GM12878 (cell line): ENCODE data around the gene NSD2.

Source experiments
- CHD2 ChIP-seq: IDR thresholded peaks from 2 replicates; pipeline ENCODE4 v1.6.1; 2011; ENCODE audit warnings: low read depth, low read length, improper control_type of control experiment, borderline replicate concordance
- E2F4 ChIP-seq: IDR thresholded peaks from 2 replicates; pipeline ENCODE4 v1.6.1; 2012; ENCODE audit warnings: low read depth, low read length, improper control_type of control experiment
- EP300 ChIP-seq, 2 experiments: fragments of 150-350 bp in 1 of 2; IDR thresholded peaks; 2 replicates each; pipeline ENCODE4 v1.6.1; 2011 to 2012; ENCODE audit warnings: low read depth in 2 of 2, low read length in 2 of 2, borderline replicate concordance in 1 of 2, improper control_type of control experiment in 1 of 2, inconsistent platforms in 1 of 2; ENCODE audit not compliant: control insufficient read depth in 1 of 2
- FOS ChIP-seq: IDR thresholded peaks from 3 replicates; pipeline ENCODE4 v1.6.1; 2011; ENCODE audit warnings: borderline replicate concordance; ENCODE audit not compliant: insufficient read length; ENCODE audit errors: extremely low read depth
- FOXM1 ChIP-seq: IDR thresholded peaks from 2 replicates; pipeline ENCODE4 v1.6.1; 2012; ENCODE audit warnings: low read depth, mild to moderate bottlenecking, inconsistent platforms, low read length, moderate library complexity
- MXI1 ChIP-seq: fragments of 150-350 bp; IDR thresholded peaks from 2 replicates; pipeline ENCODE4 v1.6.1; 2011; ENCODE audit warnings: low read depth, mild to moderate bottlenecking, inconsistent platforms, low read length, improper control_type of control experiment
- NFIC ChIP-seq: IDR thresholded peaks from 2 replicates; pipeline ENCODE4 v1.6.1; 2012; ENCODE audit warnings: low read depth, mild to moderate bottlenecking, inconsistent platforms, low read length, moderate library complexity
- POLR2A ChIP-seq: IDR thresholded peaks from 2 replicates; pipeline ENCODE4 v1.6.1; 2011; ENCODE audit warnings: low read depth, mild to moderate bottlenecking, low read length
- TAF1 ChIP-seq: IDR thresholded peaks from 2 replicates; pipeline ENCODE4 v1.6.1; 2011; ENCODE audit warnings: mild to moderate bottlenecking, low read depth, low read length, borderline replicate concordance
- TCF12 ChIP-seq: IDR thresholded peaks from 2 replicates; pipeline ENCODE4 v1.6.1; 2011; ENCODE audit warnings: low read depth, mild to moderate bottlenecking, low read length
- ZNF274 ChIP-seq: IDR thresholded peaks from one replicate; pipeline ENCODE4 v1.8.0; 2011; ENCODE audit not compliant: insufficient read length, insufficient read depth
- TF ChIP-seq, protein P1 (sequence below), 3 experiments: IDR thresholded peaks in 2 of 3; conservative IDR thresholded peaks in 1 of 3; 2 replicates each; pipeline ENCODE4 v1.5.1; 2011; ENCODE audit warnings: low read depth in 3 of 3, low read length in 3 of 3, mild to moderate bottlenecking in 3 of 3, control low read depth in 2 of 3, moderate library complexity in 2 of 3, inconsistent platforms in 1 of 3, mixed read lengths in 1 of 3; ENCODE audit not compliant: control insufficient read depth in 2 of 3, insufficient read depth in 1 of 3; ENCODE audit errors: extremely low read depth in 1 of 3

DNA sequence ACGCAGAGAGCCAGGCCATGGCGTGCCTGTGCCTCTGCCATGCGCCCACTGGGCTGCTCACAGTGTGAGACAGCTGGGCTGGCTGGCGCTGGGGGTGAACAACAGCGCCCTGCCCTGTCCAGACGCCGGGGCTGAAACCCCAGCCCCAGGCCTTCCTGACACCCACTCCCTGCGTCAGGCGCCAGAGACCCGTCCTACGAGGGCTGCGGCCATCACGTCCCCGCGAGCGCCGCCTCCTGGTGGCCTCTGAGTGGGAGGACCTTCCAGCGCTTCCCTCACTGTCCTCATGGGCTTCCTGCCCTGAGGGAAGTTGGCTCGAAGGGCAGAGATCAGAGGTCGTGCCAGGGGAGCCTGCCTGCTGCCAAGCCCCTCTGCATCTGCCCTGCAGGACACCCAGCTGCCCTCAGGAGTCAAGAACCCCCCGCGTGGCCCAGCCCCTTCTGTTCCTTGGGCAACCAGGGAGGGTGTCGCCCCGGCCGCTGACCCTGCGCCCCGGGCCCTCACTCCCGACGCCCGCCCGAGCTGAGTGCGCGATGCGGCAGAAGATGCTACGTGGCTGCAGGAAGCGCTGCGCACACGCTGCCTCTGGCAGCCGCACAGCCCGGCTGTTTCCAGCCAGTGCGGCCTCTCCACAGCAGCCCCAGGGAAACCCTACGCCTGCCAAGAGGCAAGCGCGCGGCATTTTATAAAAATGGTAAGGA is 121.4 kb downstream of the NSD2 start:
- 0 out of 2 replicates have a peak, but pooled peaks have one; percentile 16 for TF ChIP-seq POLR2A
- no peak for TF ChIP-seq CHD2
- no peak for TF ChIP-seq EP300 (IDR thresholded peaks at IDR 0.05; ENCODE audit: borderline replicate concordance in 1 of 2, control insufficient read depth in 1 of 2, low read depth in 2 of 2, low read length in 2 of 2)
- TF ChIP-seq E2F4, result no peak
- no peak for TF ChIP-seq MXI1
- TF ChIP-seq TCF12, result no peak
- no peak for TF ChIP-seq FOXM1
- TF ChIP-seq TAF1, result no peak
- TF ChIP-seq FOS, result no peak
- TF ChIP-seq NFIC, result no peak
- TF ChIP-seq, protein P1, sequence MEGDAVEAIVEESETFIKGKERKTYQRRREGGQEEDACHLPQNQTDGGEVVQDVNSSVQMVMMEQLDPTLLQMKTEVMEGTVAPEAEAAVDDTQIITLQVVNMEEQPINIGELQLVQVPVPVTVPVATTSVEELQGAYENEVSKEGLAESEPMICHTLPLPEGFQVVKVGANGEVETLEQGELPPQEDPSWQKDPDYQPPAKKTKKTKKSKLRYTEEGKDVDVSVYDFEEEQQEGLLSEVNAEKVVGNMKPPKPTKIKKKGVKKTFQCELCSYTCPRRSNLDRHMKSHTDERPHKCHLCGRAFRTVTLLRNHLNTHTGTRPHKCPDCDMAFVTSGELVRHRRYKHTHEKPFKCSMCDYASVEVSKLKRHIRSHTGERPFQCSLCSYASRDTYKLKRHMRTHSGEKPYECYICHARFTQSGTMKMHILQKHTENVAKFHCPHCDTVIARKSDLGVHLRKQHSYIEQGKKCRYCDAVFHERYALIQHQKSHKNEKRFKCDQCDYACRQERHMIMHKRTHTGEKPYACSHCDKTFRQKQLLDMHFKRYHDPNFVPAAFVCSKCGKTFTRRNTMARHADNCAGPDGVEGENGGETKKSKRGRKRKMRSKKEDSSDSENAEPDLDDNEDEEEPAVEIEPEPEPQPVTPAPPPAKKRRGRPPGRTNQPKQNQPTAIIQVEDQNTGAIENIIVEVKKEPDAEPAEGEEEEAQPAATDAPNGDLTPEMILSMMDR (IDR thresholded peaks at IDR 0.05 in 2 of 3, conservative IDR thresholded peaks at IDR 0.05 in 1 of 3; ENCODE audit: control insufficient read depth in 2 of 3, extremely low read depth in 1 of 3, insufficient read depth in 1 of 3, low read depth in 3 of 3, low read length in 3 of 3), result no peak
- TF ChIP-seq ZNF274, result no peak
